HG03060 (cell line): Measurements from ENCODE around the gene CNTNAP2.
"Not testable (repeated sequence)": the region's sequence is repeated elsewhere in the genome, so short reads cannot be mapped to it uniquely, and the experiment has no call there.

ENCODE experiments used
- ATAC-seq: cut with Tn5 transposase; IDR thresholded peaks from one replicate; pipeline ENCODE4 v1.9.1; 2021; ENCODE audit warnings: low read depth, moderate number of reproducible peaks; ENCODE audit not compliant: unreplicated experiment

Gene CNTNAP2

GRCh38 chr7:148412691-148413090, 2296.1 kb downstream of the CNTNAP2 start:
- ATAC-seq, result no peak

GRCh38 chr7:148419856-148420832, 2303.5 kb downstream of the CNTNAP2 start:
- peak; percentile 87 for ATAC-seq

GRCh38 chr7:148422030-148422429, 2305.4 kb downstream of the CNTNAP2 start:
- ATAC-seq, result no peak

GRCh38 chr7:148426393-148426792, 2309.8 kb downstream of the CNTNAP2 start:
- not testable (repeated sequence) for ATAC-seq

GRCh38 chr7:148430690-148431089, 2314.1 kb downstream of the CNTNAP2 start:
- not testable (repeated sequence) for ATAC-seq

GRCh38 chr7:148433521-148434180, 2317.1 kb downstream of the CNTNAP2 start:
- no peak for ATAC-seq

GRCh38 chr7:148434181-148434757, 2317.7 kb downstream of the CNTNAP2 start:
- no peak for ATAC-seq

- ATAC-seq, result no peak
Observed at GRCh38 chr7:148434887-148435286, 2318.3 kb downstream of the CNTNAP2 start.

GRCh38 chr7:148435715-148436114, 2319.1 kb downstream of the CNTNAP2 start:
- ATAC-seq, result no peak

- ATAC-seq, result no peak
Observed at GRCh38 chr7:148436135-148436534, 2319.5 kb downstream of the CNTNAP2 start.

- ATAC-seq, result peak; percentile 60
Observed at GRCh38 chr7:148436571-148436970, 2320.0 kb downstream of the CNTNAP2 start.

GRCh38 chr7:148437043-148437442, 2320.4 kb downstream of the CNTNAP2 start:
- ATAC-seq, result no peak

GRCh38 chr7:148442141-148442655, 2325.6 kb downstream of the CNTNAP2 start:
- no peak for ATAC-seq

GRCh38 chr7:148442933-148443332, 2326.3 kb downstream of the CNTNAP2 start:
- no peak for ATAC-seq

- ATAC-seq, result no peak
Observed at GRCh38 chr7:148445260-148446044, 2328.9 kb downstream of the CNTNAP2 start.

- ATAC-seq, result peak; percentile 96
Observed at GRCh38 chr7:148447221-148447849, 2330.7 kb downstream of the CNTNAP2 start.

GRCh38 chr7:148451526-148451925, 2334.9 kb downstream of the CNTNAP2 start:
- ATAC-seq, result not testable (repeated sequence)

- no peak for ATAC-seq
Observed at GRCh38 chr7:148456351-148456750, 2339.8 kb downstream of the CNTNAP2 start.

GRCh38 chr7:148457310-148457921, 2340.8 kb downstream of the CNTNAP2 start:
- ATAC-seq, result no peak
